Activated T-helper 17 cell treated with anti-CD3 and anti-CD28 coated beads, Interleukin-2, amount 50 U/mL, for 72 hours (primary cell): ENCODE results near the gene COCH. TPM values are rescaled to one million over a fixed set of nuclear protein-coding genes. Genes with fewer than 3 reads are reported as not detected.

Source experiments
- ATAC-seq: fragments of 150-1000 bp; cut with Tn5 transposase; replicated peaks from 2 replicates; pipeline ENCODE4 v1.10.0; 2021; ENCODE audit warnings: mild to moderate bottlenecking, moderate library complexity
- H3K27ac Mint-ChIP-seq: one replicate; pipeline ENCODE4 v1.8.0; 2022; ENCODE audit warnings: mixed read lengths
- H3K27me3 Mint-ChIP-seq: one replicate; pipeline ENCODE4 v1.8.0; 2022; ENCODE audit warnings: mixed read lengths
- H3K36me3 Mint-ChIP-seq: one replicate; pipeline ENCODE4 v1.8.0; 2022; ENCODE audit warnings: low read depth, mild to moderate bottlenecking, mixed read lengths
- H3K4me1 Mint-ChIP-seq: one replicate; pipeline ENCODE4 v1.8.0; 2022; ENCODE audit warnings: mixed read lengths
- H3K4me3 Mint-ChIP-seq: one replicate; pipeline ENCODE4 v1.8.0; 2022; ENCODE audit warnings: mild to moderate bottlenecking, mixed read lengths
- H3K9me3 Mint-ChIP-seq: one replicate; pipeline ENCODE4 v1.8.0; 2022; ENCODE audit warnings: mixed read lengths
- total RNA-seq, 2 donors: library from RNA; stranded (reverse); gene quantifications; one replicate each; pipeline ENCODE4 v1.2.3, GENCODE V29; 2022

COCH gene
- under 1 TPM; 0.58 to 0.71 TPM for total RNA-seq

GRCh38 chr14:30874120-30874998, at the start of gene COCH:
Gene COCH (plus strand): TSS chr14:30874559. CDS start chr14:30874939, 380 bp downstream.
- Mint-ChIP-seq H3K36me3 (no peaks in the 10 kb centered on the region), H3K9me3 (no peaks in the 10 kb centered on the region), H3K27me3 (peaks cover 37% of the 10 kb centered on the region), H3K4me3 (peak within 1 kb of the TSS; percentile 58), H3K27ac (no peak within 1 kb of the TSS), H3K4me1 (no peaks in the 10 kb centered on the region)
- ATAC-seq, result peak; percentile 74

DNA sequence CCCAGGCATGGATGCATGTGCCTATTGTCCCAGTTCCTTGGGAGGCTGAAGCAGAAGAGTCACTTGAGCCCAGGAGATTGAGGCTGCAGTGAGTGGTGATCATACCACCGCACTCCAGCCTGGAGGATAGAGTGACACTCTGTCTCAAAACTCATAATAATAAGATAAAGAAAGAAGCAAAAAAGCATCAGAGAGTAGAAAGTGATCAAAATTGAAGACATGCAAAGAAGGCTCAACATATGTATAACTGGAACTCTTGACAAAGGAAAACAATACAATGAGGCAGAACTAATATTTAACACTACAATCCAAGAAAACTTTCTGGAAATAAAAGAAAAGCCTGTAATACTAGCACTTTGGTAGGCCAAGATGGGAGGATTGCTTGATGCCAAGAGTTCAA, 48.3 kb upstream of the COCH start:
- no peaks in the 10 kb centered on the region for H3K27me3 Mint-ChIP-seq
- H3K36me3 Mint-ChIP-seq, result no peaks in the 10 kb centered on the region
- no peak overlapping the region for H3K27ac Mint-ChIP-seq
- no peaks in the 10 kb centered on the region for H3K4me1 Mint-ChIP-seq
- H3K9me3 Mint-ChIP-seq, result peaks cover 11% of the 10 kb centered on the region
- ATAC-seq, result no peak
- no peak overlapping the region for H3K4me3 Mint-ChIP-seq

DNA sequence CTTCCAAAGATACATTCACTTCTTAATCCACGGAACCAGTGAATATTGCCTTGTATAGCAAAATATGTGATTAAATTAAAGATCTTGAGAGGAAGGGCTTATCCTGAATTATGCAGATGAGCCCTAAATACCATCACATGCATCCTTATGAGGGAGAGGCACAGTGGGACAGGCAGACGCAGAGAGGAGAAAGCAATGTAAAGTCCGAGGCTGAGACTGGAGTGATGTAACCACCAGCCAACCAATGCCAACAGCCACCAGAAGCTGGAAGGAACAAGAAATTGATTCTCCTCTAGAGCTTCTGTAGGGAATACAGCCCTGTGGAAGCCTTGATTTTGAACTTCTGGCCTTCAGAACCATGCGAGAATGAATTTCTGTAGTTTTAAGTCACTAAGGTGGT, 44.5 kb upstream of the COCH start:
- ATAC-seq, result no peak
- Mint-ChIP-seq H3K4me3 (no peak overlapping the region), H3K27me3 (no peaks in the 10 kb centered on the region), H3K36me3 (no peaks in the 10 kb centered on the region), H3K27ac (no peak overlapping the region), H3K9me3 (peaks cover 11% of the 10 kb centered on the region), H3K4me1 (no peaks in the 10 kb centered on the region)

GRCh38 chr14:30834353-30834752, 40.0 kb upstream of the COCH start:
- Mint-ChIP-seq H3K4me3 (no peak overlapping the region), H3K9me3 (peaks cover 6% of the 10 kb centered on the region), H3K27ac (no peak overlapping the region), H3K36me3 (no peaks in the 10 kb centered on the region), H3K27me3 (peaks cover 4% of the 10 kb centered on the region), H3K4me1 (no peaks in the 10 kb centered on the region)
- ATAC-seq, result no peak

GRCh38 chr14:30838351-30838750, 36.0 kb upstream of the COCH start:
- no peaks in the 10 kb centered on the region for H3K36me3 Mint-ChIP-seq
- no peak overlapping the region for H3K27ac Mint-ChIP-seq
- ATAC-seq, result no peak
- H3K4me1 Mint-ChIP-seq, result no peaks in the 10 kb centered on the region
- peaks cover 6% of the 10 kb centered on the region for H3K9me3 Mint-ChIP-seq
- H3K27me3 Mint-ChIP-seq, result peaks cover 4% of the 10 kb centered on the region
- H3K4me3 Mint-ChIP-seq, result no peak overlapping the region

GRCh38 chr14:30840086-30840779, 34.1 kb upstream of the COCH start:
- H3K4me3 Mint-ChIP-seq, result no peak overlapping the region

GRCh38 chr14:30842431-30842830, 31.9 kb upstream of the COCH start:
- no peak overlapping the region for H3K4me3 Mint-ChIP-seq
- no peaks in the 10 kb centered on the region for H3K36me3 Mint-ChIP-seq
- H3K9me3 Mint-ChIP-seq, result no peaks in the 10 kb centered on the region
- no peak overlapping the region for H3K27ac Mint-ChIP-seq
- ATAC-seq, result no peak
- H3K27me3 Mint-ChIP-seq, result peaks cover 6% of the 10 kb centered on the region
- no peaks in the 10 kb centered on the region for H3K4me1 Mint-ChIP-seq

More at GRCh38 chr14:30840086-30840779, 34.1 kb upstream of the COCH start:
- Mint-ChIP-seq H3K27me3 (peaks cover 7% of the 10 kb centered on the region), H3K36me3 (no peaks in the 10 kb centered on the region), H3K4me1 (no peaks in the 10 kb centered on the region), H3K9me3 (no peaks in the 10 kb centered on the region), H3K27ac (no peak overlapping the region)
- no peak for ATAC-seq

DNA sequence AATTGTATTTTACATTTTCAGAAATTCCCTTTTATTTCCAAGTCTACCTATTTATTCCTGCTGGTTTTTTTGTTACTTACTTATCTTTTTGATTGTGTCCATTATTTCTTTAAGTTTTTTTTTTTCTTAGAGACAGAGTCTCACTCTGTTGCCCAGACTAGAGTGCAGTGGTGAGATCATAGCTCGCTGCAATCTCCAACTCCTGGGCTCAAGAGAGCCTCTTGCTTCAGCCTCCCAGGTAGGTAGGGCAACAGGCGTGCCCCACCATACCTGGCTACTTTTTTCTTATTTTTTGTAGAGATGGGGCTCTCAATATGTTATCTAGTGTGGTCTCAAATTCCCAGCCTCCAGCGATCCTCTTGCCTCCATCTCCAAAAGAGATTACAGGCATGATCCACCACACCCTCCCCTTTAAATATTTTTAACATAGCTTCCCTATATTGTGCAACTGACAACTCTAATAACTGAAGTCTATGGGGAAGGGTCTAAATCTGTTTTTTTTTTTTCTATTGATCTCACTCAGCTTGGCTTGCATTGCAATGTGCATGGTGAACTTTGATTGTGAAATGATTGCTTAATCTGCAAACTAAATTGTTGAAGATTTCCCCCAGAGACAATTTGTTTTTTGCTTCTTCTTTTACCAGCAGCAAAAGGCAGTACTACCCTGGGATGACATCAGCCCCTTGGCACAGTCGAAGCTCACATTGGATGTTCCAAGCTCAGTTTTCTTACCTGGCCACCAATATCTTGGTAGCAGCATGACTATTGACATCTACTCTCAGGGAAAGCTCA, 25.7 kb upstream of the COCH start:
- Mint-ChIP-seq H3K4me3 (no peak overlapping the region), H3K9me3 (no peaks in the 10 kb centered on the region), H3K36me3 (no peaks in the 10 kb centered on the region), H3K4me1 (no peaks in the 10 kb centered on the region), H3K27ac (no peak overlapping the region), H3K27me3 (peaks cover 15% of the 10 kb centered on the region)
- no peak for ATAC-seq

DNA sequence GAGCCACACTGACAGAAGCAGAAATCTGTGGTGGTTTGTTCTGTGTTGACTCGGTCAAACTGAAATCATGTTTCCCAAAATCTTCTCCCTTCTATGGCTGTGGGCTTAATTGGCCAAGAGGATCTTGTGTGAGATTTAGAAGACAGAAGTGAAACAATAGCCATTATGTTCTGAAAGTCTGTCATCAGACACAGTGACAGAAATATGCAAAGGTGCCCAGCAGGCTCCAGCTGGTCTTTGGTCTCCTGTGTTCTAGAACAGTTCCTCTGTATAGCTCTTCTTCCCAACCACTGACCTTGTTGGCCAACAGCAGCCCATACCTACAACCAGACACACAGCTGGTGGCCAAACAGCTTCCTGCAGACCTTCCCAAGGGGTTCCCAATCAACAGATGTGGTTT, 25.0 kb upstream of the COCH start:
- peaks cover 13% of the 10 kb centered on the region for H3K27me3 Mint-ChIP-seq
- no peaks in the 10 kb centered on the region for H3K4me1 Mint-ChIP-seq

DNA sequence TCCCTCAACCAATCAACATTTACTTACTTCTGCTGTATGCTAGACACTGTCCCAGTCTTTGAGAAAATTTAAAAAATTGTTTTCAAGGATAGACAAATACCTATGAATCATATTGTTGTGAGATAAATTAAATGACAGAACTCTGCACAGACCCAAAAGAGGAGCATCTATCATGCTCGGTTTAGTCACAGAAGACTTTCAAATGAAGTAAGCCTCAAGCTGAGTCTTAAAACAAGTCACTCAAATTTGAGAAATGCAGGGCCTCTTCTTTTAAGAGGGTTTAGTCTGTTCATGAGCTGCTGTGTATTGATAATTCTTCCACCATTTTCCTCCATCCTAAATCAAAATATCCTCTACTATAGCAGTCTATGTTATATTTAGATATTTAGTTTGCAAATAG, 24.4 kb upstream of the COCH start:
- Mint-ChIP-seq H3K27me3 (peaks cover 13% of the 10 kb centered on the region), H3K4me3 (no peak overlapping the region), H3K27ac (no peak overlapping the region), H3K9me3 (no peaks in the 10 kb centered on the region), H3K36me3 (no peaks in the 10 kb centered on the region), H3K4me1 (peaks cover 1% of the 10 kb centered on the region)
- ATAC-seq, result peak; percentile 67

More for the DNA sequence above, 25.0 kb upstream of the COCH start:
- no peak for ATAC-seq
- H3K4me3 Mint-ChIP-seq, result no peak overlapping the region
- H3K9me3 Mint-ChIP-seq, result no peaks in the 10 kb centered on the region
- no peaks in the 10 kb centered on the region for H3K36me3 Mint-ChIP-seq
- no peak overlapping the region for H3K27ac Mint-ChIP-seq

DNA sequence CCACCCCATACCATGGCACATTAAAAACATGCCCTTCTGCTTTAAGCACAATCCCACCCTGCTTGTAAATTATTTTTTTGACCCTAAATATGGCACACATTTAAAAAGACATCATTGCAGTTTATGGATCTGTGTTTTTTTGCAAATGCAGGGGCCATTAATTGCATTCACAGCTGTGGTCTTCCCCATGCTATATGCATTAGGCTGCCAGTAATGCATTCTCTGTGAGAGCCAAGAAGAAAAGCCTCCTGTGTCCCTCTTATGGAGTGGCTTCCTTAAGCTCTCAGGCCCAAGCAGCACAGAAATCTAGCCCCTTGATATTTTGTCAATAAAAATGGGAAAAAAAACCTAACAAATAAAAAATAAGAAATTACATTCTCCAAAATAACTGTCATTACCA, 20.4 kb upstream of the COCH start:
- Mint-ChIP-seq H3K4me3 (no peak overlapping the region), H3K9me3 (no peaks in the 10 kb centered on the region), H3K36me3 (no peaks in the 10 kb centered on the region), H3K27ac (no peak overlapping the region), H3K4me1 (peaks cover 9% of the 10 kb centered on the region), H3K27me3 (peaks cover 9% of the 10 kb centered on the region)
- no peak for ATAC-seq

GRCh38 chr14:30854492-30854891, 19.9 kb upstream of the COCH start:
- peaks cover 9% of the 10 kb centered on the region for H3K4me1 Mint-ChIP-seq
- H3K9me3 Mint-ChIP-seq, result no peaks in the 10 kb centered on the region
- no peak overlapping the region for H3K27ac Mint-ChIP-seq
- peaks cover 4% of the 10 kb centered on the region for H3K27me3 Mint-ChIP-seq
- peak; percentile 56 for ATAC-seq
- no peak overlapping the region for H3K4me3 Mint-ChIP-seq
- no peaks in the 10 kb centered on the region for H3K36me3 Mint-ChIP-seq

- Mint-ChIP-seq H3K4me1 (peaks cover 9% of the 10 kb centered on the region), H3K9me3 (no peaks in the 10 kb centered on the region), H3K27me3 (no peaks in the 10 kb centered on the region), H3K4me3 (peak overlapping the region; percentile 33), H3K36me3 (no peaks in the 10 kb centered on the region), H3K27ac (peak overlapping the region; percentile 38)
- peak; percentile 85 for ATAC-seq
These were observed 18.9 kb upstream of the COCH start for GRCh38 chr14:30855345-30856037.

DNA sequence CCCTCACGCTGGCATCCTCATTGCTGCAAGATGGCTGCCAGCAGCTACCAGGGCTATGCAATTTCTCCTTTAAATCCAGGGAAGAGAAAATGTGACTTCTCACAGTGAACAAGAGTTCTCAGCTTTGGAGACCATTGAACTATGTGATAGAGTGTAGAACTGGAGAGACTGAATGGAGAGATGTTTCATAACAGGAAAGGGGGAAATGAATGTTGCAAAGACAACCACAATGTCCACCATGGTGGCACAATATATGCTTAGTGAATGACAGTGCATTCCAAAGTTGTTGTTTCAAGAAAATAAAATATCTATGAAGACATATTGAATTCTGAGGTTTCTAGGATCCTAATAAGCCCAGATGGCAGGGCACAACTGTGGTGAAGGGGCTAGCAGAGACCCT, 13.2 kb upstream of the COCH start:
- ATAC-seq, result no peak
- no peak overlapping the region for H3K27ac Mint-ChIP-seq
- peaks cover 5% of the 10 kb centered on the region for H3K27me3 Mint-ChIP-seq
- no peaks in the 10 kb centered on the region for H3K4me1 Mint-ChIP-seq
- H3K36me3 Mint-ChIP-seq, result no peaks in the 10 kb centered on the region
- H3K4me3 Mint-ChIP-seq, result no peak overlapping the region
- no peaks in the 10 kb centered on the region for H3K9me3 Mint-ChIP-seq
